Measurements from ENCODE around the gene PRDM8.

PRDM8 gene

GRCh38 chr4:80184053-80184824 lies 13.1 kb upstream of the PRDM8 start:
- DNase-seq: peak; percentile 91 to 95

GRCh38 chr4:80184825-80185756 lies 12.2 kb upstream of the PRDM8 start:
- no peak for DNase-seq

GRCh38 chr4:80185787-80186548 lies 11.3 kb upstream of the PRDM8 start:
- no peak for DNase-seq

- DNase-seq: no peak
Observed at GRCh38 chr4:80186676-80187075, 10.6 kb upstream of the PRDM8 start.

GRCh38 chr4:80187677-80188076 lies 9.6 kb upstream of the PRDM8 start:
- DNase-seq: no peak

GRCh38 chr4:80188457-80188800 lies 8.9 kb upstream of the PRDM8 start:
- DNase-seq: no peak

GRCh38 chr4:80188801-80189458 lies 8.4 kb upstream of the PRDM8 start:
- DNase-seq: no peak

GRCh38 chr4:80189581-80189955 lies 7.7 kb upstream of the PRDM8 start:
- DNase-seq: no peak

- DNase-seq: no peak
Observed at GRCh38 chr4:80189956-80190677, 7.2 kb upstream of the PRDM8 start.

GRCh38 chr4:80192252-80192866 lies 4.9 kb upstream of the PRDM8 start:
- DNase-seq: no peak

GRCh38 chr4:80192937-80193336 lies 4.4 kb upstream of the PRDM8 start:
- DNase-seq: no peak

- DNase-seq: no peak
Observed at GRCh38 chr4:80195441-80196140, 1.7 kb upstream of the PRDM8 start.

GRCh38 chr4:80196259-80196921 lies 913 bp upstream of the PRDM8 start:
- no peak for DNase-seq

GRCh38 chr4:80197601-80198440 lies 518 bp downstream of the PRDM8 start:
- DNase-seq: no peak

- no peak for DNase-seq
Observed at GRCh38 chr4:80198441-80198837, 1.1 kb downstream of the PRDM8 start.

- DNase-seq: no peak
Observed at GRCh38 chr4:80199004-80199560, 1.8 kb downstream of the PRDM8 start.

- DNase-seq: no peak
Observed at GRCh38 chr4:80199947-80200346, 2.6 kb downstream of the PRDM8 start.

GRCh38 chr4:80201252-80202151 lies 4.2 kb downstream of the PRDM8 start:
- peak in 1 of 2 experiments; percentile 71 for DNase-seq

Data from activated T-cell treated with anti-CD3 and anti-CD28 coated beads, Interleukin-2, amount 50 U/mL, for 48 hours (primary cell).